ENCODE data around the gene RPL6.

- no peak for TF ChIP-seq POLR2A (IDR thresholded peaks at IDR 0.05)
- TF ChIP-seq POLR2AphosphoS5 (IDR thresholded peaks at IDR 0.05): no peak
- TF ChIP-seq CTCF (IDR thresholded peaks at IDR 0.05): no peak
- no peak for TF ChIP-seq EP300 (IDR thresholded peaks at IDR 0.05)
Observed at GRCh38 chr12:112422531-112422930, 13.1 kb upstream of the RPL6 start.

All from sigmoid colon (tissue), 4 donors.